ENCODE data around the gene FLACC1.
"Not testable (repeated sequence)": the region's sequence is repeated elsewhere in the genome, so short reads cannot be mapped to it uniquely, and the experiment has no call there.

Gene FLACC1

GRCh38 chr2:201308914-201309313 is 48.2 kb downstream of the FLACC1 start:
- H3K4me3 ChIP-seq (ENCODE audit: low read depth, low read length): no peak overlapping the region
- TF ChIP-seq, protein P1, sequence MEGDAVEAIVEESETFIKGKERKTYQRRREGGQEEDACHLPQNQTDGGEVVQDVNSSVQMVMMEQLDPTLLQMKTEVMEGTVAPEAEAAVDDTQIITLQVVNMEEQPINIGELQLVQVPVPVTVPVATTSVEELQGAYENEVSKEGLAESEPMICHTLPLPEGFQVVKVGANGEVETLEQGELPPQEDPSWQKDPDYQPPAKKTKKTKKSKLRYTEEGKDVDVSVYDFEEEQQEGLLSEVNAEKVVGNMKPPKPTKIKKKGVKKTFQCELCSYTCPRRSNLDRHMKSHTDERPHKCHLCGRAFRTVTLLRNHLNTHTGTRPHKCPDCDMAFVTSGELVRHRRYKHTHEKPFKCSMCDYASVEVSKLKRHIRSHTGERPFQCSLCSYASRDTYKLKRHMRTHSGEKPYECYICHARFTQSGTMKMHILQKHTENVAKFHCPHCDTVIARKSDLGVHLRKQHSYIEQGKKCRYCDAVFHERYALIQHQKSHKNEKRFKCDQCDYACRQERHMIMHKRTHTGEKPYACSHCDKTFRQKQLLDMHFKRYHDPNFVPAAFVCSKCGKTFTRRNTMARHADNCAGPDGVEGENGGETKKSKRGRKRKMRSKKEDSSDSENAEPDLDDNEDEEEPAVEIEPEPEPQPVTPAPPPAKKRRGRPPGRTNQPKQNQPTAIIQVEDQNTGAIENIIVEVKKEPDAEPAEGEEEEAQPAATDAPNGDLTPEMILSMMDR (IDR thresholded peaks at IDR 0.05; ENCODE audit: low read depth, low read length): no peak

GRCh38 chr2:201307876-201308275 is 49.3 kb downstream of the FLACC1 start:
- H3K4me3 ChIP-seq (ENCODE audit: low read depth, low read length): no peak overlapping the region
- TF ChIP-seq, protein P1 (IDR thresholded peaks at IDR 0.05; ENCODE audit: low read depth, low read length): no peak

DNA sequence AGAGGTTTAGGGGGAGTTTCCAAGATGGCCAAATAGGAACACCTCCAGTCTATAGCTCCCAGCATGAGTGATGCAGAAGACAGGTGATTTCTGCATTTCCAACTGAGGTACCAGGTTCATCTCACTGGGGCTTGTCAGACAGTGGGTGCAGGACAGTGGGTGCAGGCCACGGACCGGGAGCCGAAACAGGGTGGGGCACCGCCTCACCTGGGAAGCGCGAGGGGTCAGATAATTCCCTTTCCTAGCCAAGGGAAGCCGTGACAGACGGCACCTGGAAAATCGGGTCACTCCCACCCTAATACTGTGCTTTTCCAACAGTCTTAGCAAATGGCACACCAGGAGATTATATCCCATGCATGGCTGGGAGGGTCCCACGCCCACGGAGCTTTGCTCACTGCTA is 57.2 kb downstream of the FLACC1 start:
- not testable (repeated sequence) for H3K4me3 ChIP-seq (ENCODE audit: low read depth, low read length)

GRCh38 chr2:201298462-201299052 is 58.6 kb downstream of the FLACC1 start:
- TF ChIP-seq, protein P1 (IDR thresholded peaks at IDR 0.05; ENCODE audit: low read depth, low read length): no peak
- no peak overlapping the region for H3K4me3 ChIP-seq (ENCODE audit: low read depth, low read length)

DNA sequence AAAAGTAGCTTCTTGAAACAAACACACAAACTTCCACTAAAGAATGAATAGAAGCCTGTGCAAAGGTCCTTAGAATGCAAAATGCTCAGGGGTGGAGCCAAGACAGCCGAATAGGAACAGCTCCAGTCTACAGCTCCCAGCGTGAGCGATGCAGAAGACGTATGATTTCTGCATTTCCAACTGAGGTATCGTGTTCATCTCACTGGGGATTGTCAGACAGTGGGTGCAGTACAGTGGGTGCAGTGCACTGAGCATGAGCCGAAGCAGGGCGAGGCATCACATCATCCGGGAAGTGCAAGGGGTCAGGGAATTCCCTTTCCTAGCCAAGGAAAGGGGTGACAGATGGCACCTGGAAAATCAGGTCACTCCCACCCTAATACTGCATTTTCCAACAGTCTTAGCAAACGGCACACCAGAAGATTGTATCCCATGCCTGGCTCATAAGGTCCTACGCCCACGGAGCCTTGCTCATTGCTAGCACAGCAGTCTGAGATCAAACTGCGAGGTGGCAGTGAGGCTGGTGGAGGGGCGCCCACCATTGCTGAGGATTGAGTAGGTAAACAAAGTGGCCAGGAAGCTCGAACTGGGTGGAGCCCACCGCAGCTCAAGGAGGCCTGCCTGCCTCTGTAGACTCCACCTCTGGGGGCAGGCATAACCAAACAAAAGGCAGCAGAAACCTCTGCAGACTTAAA is 66.5 kb downstream of the FLACC1 start:
- not testable (repeated sequence) for H3K4me3 ChIP-seq (ENCODE audit: low read depth, low read length)

DNA sequence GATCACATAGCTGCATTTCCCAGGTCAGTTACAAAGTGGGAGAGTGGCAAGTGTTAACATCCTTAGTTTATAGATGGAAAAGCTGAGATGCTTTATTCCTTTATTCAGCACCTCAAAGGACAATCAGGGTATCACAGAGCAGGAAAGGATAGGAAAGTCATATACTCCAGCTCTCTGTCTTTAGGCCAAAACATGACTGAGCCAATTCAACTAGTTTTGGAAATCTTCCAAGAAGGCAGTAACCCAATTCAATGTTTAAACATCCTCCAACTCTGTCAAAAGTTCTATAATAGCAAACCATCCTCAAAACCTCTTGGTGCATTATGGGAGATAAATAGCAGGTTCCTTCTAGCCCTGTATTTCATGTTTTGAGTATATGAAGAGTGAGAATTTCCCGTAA is 71.6 kb downstream of the FLACC1 start:
- TF ChIP-seq, protein P1 (IDR thresholded peaks at IDR 0.05; ENCODE audit: low read depth, low read length): no peak
- H3K4me3 ChIP-seq (ENCODE audit: low read depth, low read length): no peak overlapping the region

- no peak overlapping the region for H3K4me3 ChIP-seq (ENCODE audit: low read depth, low read length)
- TF ChIP-seq, protein P1 (IDR thresholded peaks at IDR 0.05; ENCODE audit: low read depth, low read length): no peak
These were observed 76.7 kb downstream of the FLACC1 start for GRCh38 chr2:201280191-201281040.

DNA sequence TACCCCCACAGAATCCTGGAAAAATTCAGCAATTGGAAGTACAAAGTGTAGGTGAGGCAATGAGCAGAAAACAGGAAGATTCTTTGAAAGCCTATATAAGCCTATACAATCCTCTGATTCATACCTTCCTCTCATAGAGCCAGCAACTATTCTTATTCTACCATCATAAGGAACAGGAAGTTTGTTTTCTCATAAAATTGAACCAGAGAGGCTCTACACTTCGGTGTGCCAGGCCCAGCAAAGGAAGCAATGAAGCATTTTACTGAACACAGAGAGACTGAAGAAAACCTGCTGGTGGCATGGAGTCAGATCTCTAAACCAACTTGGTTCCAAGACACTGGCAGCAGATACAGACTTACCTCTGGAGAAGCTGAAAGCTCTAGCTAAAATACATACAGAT is 78.1 kb downstream of the FLACC1 start:
- no peak overlapping the region for H3K4me3 ChIP-seq (ENCODE audit: low read depth, low read length)
- TF ChIP-seq, protein P1 (IDR thresholded peaks at IDR 0.05; ENCODE audit: low read depth, low read length): no peak
